GM23338 (cell line): ENCODE measurements around the gene PTMA. TPM values are rescaled to one million over a fixed set of nuclear protein-coding genes. Genes with fewer than 3 reads are reported as not detected.

Source experiments
- ATAC-seq: fragments of 200-7000 bp; cut with Tn5 transposase; 3 replicates; pipeline ENCODE4 v1.9.1; 2020
- DNase-seq: peaks from one replicate; pipeline ENCODE4 v3.0.0-alpha.2; 2015; ENCODE audit warnings: low spot score
- H2AFZ ChIP-seq: fragments of 200-600 bp; sonication (generic); 2 replicates; pipeline ENCODE4 v1.8.0; 2016; ENCODE audit warnings: antibody characterized with exemption, mild to moderate bottlenecking, moderate library complexity
- H3F3A ChIP-seq: fragments of 200-600 bp; sonication (generic); replicated peaks from 2 replicates; pipeline ENCODE4 v1.8.0; 2017; ENCODE audit warnings: antibody characterized with exemption, mixed run types, low read depth
- H3K27ac ChIP-seq: fragments of 200-600 bp; sonication (generic); 2 replicates; pipeline ENCODE4 v1.6.1; 2016; ENCODE audit warnings: low read depth
- H3K27me3 ChIP-seq: fragments of 200-600 bp; sonication (generic); 2 replicates; pipeline ENCODE4 v1.8.0; 2016; ENCODE audit warnings: mild to moderate bottlenecking, mixed run types, moderate library complexity; ENCODE audit not compliant: insufficient read depth
- H3K36me3 ChIP-seq: fragments of 200-600 bp; sonication (generic); 2 replicates; pipeline ENCODE4 v1.8.0; 2016; ENCODE audit warnings: mild to moderate bottlenecking; ENCODE audit not compliant: insufficient read depth
- H3K4me1 ChIP-seq: fragments of 200-600 bp; sonication (generic); 2 replicates; pipeline ENCODE4 v1.8.0; 2016; ENCODE audit warnings: mild to moderate bottlenecking, moderate library complexity; ENCODE audit not compliant: insufficient read depth
- H3K4me2 ChIP-seq: fragments of 200-600 bp; sonication (generic); 2 replicates; pipeline ENCODE4 v1.7.1; 2017; ENCODE audit warnings: mixed run types
- H3K4me3 ChIP-seq: fragments of 200-600 bp; sonication (generic); 2 replicates; pipeline ENCODE4 v1.6.1; 2016; ENCODE audit warnings: mixed run types
- H3K79me2 ChIP-seq: fragments of 200-600 bp; sonication (generic); replicated peaks from 2 replicates; pipeline ENCODE4 v1.8.0; 2017; ENCODE audit warnings: mild to moderate bottlenecking; ENCODE audit not compliant: insufficient read depth
- H3K9me2 ChIP-seq: fragments of 200-600 bp; sonication (generic); 2 replicates; pipeline ENCODE4 v1.8.0; 2017; ENCODE audit not compliant: insufficient read depth
- H4K20me1 ChIP-seq: fragments of 200-600 bp; sonication (generic); replicated peaks from 2 replicates; pipeline ENCODE4 v1.8.0; 2017; ENCODE audit warnings: mild to moderate bottlenecking; ENCODE audit not compliant: insufficient read depth
- H3K27ac Mint-ChIP-seq: 2 replicates; pipeline ENCODE4 v1.8.0; 2020; ENCODE audit warnings: inconsistent platforms, mild to moderate bottlenecking, moderate library complexity, mixed read lengths
- H3K27me3 Mint-ChIP-seq: 3 replicates; pipeline ENCODE4 v1.8.0; 2022; ENCODE audit warnings: low read depth, mild to moderate bottlenecking, moderate library complexity, mixed read lengths, inconsistent platforms; ENCODE audit not compliant: insufficient read depth, poor library complexity
- H3K36me3 Mint-ChIP-seq: 3 replicates; pipeline ENCODE4 v1.8.0; 2021; ENCODE audit warnings: low read depth, mild to moderate bottlenecking, inconsistent platforms, moderate library complexity, mixed read lengths
- H3K4me1 Mint-ChIP-seq: 3 replicates; pipeline ENCODE4 v1.8.0; 2020; ENCODE audit warnings: mild to moderate bottlenecking, inconsistent platforms, mixed read lengths
- H3K4me3 Mint-ChIP-seq: 3 replicates; pipeline ENCODE4 v1.8.0; 2021; ENCODE audit warnings: moderate library complexity, mild to moderate bottlenecking, inconsistent platforms, mixed read lengths
- H3K9me3 Mint-ChIP-seq: 3 replicates; pipeline ENCODE4 v1.8.0; 2020; ENCODE audit warnings: moderate library complexity, mild to moderate bottlenecking, inconsistent platforms, mixed read lengths
- CREB1 ChIP-seq: fragments of 250-450 bp; sonication (Bioruptor Pico); IDR thresholded peaks from 2 replicates; pipeline ENCODE4 v1.5.0; 2020; ENCODE audit warnings: low read depth, mild to moderate bottlenecking, moderate library complexity
- CTCF ChIP-seq, 2 experiments: fragments of 200-600 bp in 1 of 2; sonication (generic) in 1 of 2; conservative IDR thresholded peaks; 2 replicates each; pipeline versions ENCODE4 v1.5.1 to v1.6.1; 2016 to 2017; ENCODE audit warnings: antibody characterized with exemption in 2 of 2, low read depth in 2 of 2, mild to moderate bottlenecking in 2 of 2, moderate library complexity in 1 of 2
- EZH2 ChIP-seq: fragments of 200-600 bp; sonication (generic); IDR thresholded peaks from one replicate; pipeline ENCODE4 v1.8.0; 2017; ENCODE audit warnings: antibody characterized with exemption, mild to moderate bottlenecking, low read depth; ENCODE audit not compliant: unreplicated experiment
- EZH2phosphoT487 ChIP-seq: fragments of 200-600 bp; sonication (generic); IDR thresholded peaks from one replicate; pipeline ENCODE4 v1.8.1; 2018; ENCODE audit warnings: antibody characterized with exemption; ENCODE audit not compliant: unreplicated experiment
- JUNB ChIP-seq: IDR thresholded peaks from one replicate; pipeline ENCODE4 v1.6.1; 2016; ENCODE audit warnings: antibody characterized with exemption; ENCODE audit not compliant: unreplicated experiment
- NANOG ChIP-seq: IDR thresholded peaks from 2 replicates; pipeline ENCODE4 v1.6.1; 2016; ENCODE audit warnings: antibody characterized with exemption, borderline replicate concordance
- POLR2AphosphoS5 ChIP-seq: IDR thresholded peaks from 2 replicates; pipeline ENCODE4 v1.6.1; 2016; ENCODE audit warnings: antibody characterized with exemption, low read depth
- STAT1 ChIP-seq: IDR thresholded peaks from one replicate; pipeline ENCODE4 v1.6.1; 2016; ENCODE audit warnings: antibody characterized with exemption; ENCODE audit not compliant: unreplicated experiment
- ZNF114 ChIP-seq: fragments of 250-450 bp; sonication (Bioruptor Pico); IDR thresholded peaks from 2 replicates; pipeline ENCODE4 v1.5.0; 2020; ENCODE audit warnings: mild to moderate bottlenecking, moderate library complexity
- ZNF331 ChIP-seq: fragments of 250-450 bp; sonication (Bioruptor Pico); IDR thresholded peaks from 2 replicates; pipeline ENCODE4 v1.5.0; 2020; ENCODE audit warnings: low read depth, mild to moderate bottlenecking, moderate library complexity
- ZNF462 ChIP-seq: fragments of 250-450 bp; sonication (Bioruptor Pico); IDR thresholded peaks from 2 replicates; pipeline ENCODE4 v1.5.0; 2020; ENCODE audit warnings: mild to moderate bottlenecking, moderate library complexity
- polyA plus RNA-seq: library from polyadenylated mRNA; unstranded; fragments of >200 nt; fragmentation: Nextera tagmentation; extraction: Ambion mirVana; gene quantifications from 2 replicates; pipeline ENCODE4 v1.2.1, GENCODE V29; 2016
- total RNA-seq: library from RNA; depleted of rRNA; stranded (reverse); fragments of >200 nt; shearing (Covaris generic); gene quantifications from 2 replicates; pipeline ENCODE4 v1.2.3, GENCODE V29; 2014
- TF ChIP-seq, protein P1 (sequence below): IDR thresholded peaks from 2 replicates; pipeline ENCODE4 v1.6.1; 2016; ENCODE audit warnings: antibody characterized with exemption
- TF ChIP-seq, protein P2 (sequence below): IDR thresholded peaks from one replicate; pipeline ENCODE4 v1.6.1; 2018; ENCODE audit warnings: antibody characterized with exemption; ENCODE audit not compliant: unreplicated experiment

PTMA gene
- total and polyA plus RNA-seq, 2 experiments from 2014 or later, result 1,861 to 8,990 TPM

DNA sequence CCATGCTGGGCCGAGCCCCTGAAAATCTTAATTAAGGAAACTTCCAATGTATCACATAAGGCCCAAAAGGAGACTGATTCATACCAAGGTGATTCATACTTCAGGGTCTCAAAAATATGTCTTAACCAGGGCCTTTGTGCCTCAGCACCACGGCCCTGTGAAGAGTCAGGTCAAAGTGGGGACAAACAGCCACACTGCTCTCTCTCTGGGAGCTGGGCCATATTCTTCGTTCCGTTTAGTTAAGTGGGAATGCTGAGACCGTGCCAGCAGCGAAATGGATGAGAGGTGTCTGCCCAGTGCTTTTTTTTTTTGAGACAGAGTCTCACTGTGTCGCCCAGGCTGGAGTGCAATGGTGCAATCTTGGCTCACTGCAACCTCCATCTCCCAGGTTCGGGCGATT lies 9.3 kb upstream of the PTMA start:
- DNase-seq, result no peak
- Histone ChIP-seq H3K4me2 (no peak overlapping the region), H3K4me3 (no peak overlapping the region), H3K27ac (no peak overlapping the region), H3K79me2 (no peaks in the 10 kb centered on the region), H3F3A (0 out of 2 replicates have a peak, but pooled peaks cover 3% of the 10 kb centered on the region), H2AFZ (no peak overlapping the region), H3K36me3 (no peaks in the 10 kb centered on the region), H3K4me1 (no peaks in the 10 kb centered on the region), H3K27me3 (no peaks in the 10 kb centered on the region), H3K9me2 (no peaks in the 10 kb centered on the region), H4K20me1 (no peaks in the 10 kb centered on the region; the same call in 1 of the 2 replicates)
- Mint-ChIP-seq H3K4me1 (peaks cover 2% of the 10 kb centered on the region; the same call in 2 of the 3 replicates), H3K36me3 (no peaks in the 10 kb centered on the region), H3K4me3 (no peak overlapping the region), H3K27me3 (peaks cover 3% of the 10 kb centered on the region), H3K9me3 (no peaks in the 10 kb centered on the region), H3K27ac (no peak overlapping the region)
- ATAC-seq, result no peak
- TF ChIP-seq, protein P1, sequence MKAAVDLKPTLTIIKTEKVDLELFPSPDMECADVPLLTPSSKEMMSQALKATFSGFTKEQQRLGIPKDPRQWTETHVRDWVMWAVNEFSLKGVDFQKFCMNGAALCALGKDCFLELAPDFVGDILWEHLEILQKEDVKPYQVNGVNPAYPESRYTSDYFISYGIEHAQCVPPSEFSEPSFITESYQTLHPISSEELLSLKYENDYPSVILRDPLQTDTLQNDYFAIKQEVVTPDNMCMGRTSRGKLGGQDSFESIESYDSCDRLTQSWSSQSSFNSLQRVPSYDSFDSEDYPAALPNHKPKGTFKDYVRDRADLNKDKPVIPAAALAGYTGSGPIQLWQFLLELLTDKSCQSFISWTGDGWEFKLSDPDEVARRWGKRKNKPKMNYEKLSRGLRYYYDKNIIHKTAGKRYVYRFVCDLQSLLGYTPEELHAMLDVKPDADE, result no peak
- TF ChIP-seq CREB1 (CRISPR knock-in tag) (no peak), STAT1 (no peak), EZH2phosphoT487 (no peak), ZNF331 (CRISPR knock-in tag) (no peak), EZH2 (no peak), JUNB (no peak), ZNF114 (CRISPR knock-in tag) (no peak), CTCF (conservative IDR thresholded peaks at IDR 0.05; ENCODE audit: low read depth in 2 of 2) (no peak), NANOG (no peak), POLR2AphosphoS5 (no peak), ZNF462 (CRISPR knock-in tag) (no peak)
- TF ChIP-seq, protein P2, sequence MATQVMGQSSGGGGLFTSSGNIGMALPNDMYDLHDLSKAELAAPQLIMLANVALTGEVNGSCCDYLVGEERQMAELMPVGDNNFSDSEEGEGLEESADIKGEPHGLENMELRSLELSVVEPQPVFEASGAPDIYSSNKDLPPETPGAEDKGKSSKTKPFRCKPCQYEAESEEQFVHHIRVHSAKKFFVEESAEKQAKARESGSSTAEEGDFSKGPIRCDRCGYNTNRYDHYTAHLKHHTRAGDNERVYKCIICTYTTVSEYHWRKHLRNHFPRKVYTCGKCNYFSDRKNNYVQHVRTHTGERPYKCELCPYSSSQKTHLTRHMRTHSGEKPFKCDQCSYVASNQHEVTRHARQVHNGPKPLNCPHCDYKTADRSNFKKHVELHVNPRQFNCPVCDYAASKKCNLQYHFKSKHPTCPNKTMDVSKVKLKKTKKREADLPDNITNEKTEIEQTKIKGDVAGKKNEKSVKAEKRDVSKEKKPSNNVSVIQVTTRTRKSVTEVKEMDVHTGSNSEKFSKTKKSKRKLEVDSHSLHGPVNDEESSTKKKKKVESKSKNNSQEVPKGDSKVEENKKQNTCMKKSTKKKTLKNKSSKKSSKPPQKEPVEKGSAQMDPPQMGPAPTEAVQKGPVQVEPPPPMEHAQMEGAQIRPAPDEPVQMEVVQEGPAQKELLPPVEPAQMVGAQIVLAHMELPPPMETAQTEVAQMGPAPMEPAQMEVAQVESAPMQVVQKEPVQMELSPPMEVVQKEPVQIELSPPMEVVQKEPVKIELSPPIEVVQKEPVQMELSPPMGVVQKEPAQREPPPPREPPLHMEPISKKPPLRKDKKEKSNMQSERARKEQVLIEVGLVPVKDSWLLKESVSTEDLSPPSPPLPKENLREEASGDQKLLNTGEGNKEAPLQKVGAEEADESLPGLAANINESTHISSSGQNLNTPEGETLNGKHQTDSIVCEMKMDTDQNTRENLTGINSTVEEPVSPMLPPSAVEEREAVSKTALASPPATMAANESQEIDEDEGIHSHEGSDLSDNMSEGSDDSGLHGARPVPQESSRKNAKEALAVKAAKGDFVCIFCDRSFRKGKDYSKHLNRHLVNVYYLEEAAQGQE, result no peak
